Measurements from ENCODE around the gene PRKAG2. TPM values are rescaled to one million over a fixed set of nuclear protein-coding genes. Genes with fewer than 3 reads are reported as not detected.

Gene PRKAG2
- total RNA-seq, 2 donors from 2014 or later, result 41.3 to 51.8 TPM

DNA sequence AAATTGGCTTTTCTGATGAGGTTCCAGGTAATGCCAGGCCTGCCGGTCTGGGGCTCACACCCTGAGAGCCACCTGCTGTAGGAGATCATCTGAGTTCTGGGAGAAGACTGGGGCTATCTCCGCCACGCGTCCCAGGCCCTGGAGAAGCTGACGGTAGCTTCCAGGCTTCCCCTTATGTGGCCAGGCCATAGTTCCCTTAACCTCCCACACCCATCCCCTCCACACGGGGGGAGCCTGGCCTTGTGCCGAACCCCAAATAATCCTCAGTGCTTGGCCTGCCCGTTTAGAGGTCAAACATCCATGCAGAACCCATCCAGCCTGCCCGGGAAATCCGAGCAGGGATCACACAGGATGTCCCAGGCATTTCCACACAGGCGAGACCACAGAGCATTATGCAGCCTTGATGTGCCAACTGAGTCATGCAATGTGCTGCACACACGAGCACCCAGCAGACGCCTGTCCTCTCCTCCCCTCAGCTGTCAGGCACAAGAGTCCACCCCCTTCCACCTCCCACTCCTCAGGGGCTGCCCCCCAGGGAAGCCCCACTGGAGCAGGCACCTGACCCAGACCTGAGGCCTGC lies 176.2 kb downstream of the PRKAG2 start:
- H3K4me3 Mint-ChIP-seq, result no peak overlapping the region
- H3K27me3 Mint-ChIP-seq, result no peaks in the 10 kb centered on the region
- no peaks in the 10 kb centered on the region for H3K9me3 ChIP-seq (ENCODE audit: control insufficient read depth, low read length, poor library complexity, severe bottlenecking)
- peak overlapping the region; percentile 6 for H3K27ac Mint-ChIP-seq
- peaks cover 20% of the 10 kb centered on the region for H3K4me1 Mint-ChIP-seq
- ATAC-seq, result no peak
- H3K36me3 Mint-ChIP-seq (ENCODE audit: low read depth), result peaks cover 3% of the 10 kb centered on the region
- no peak for DNase-seq

DNA sequence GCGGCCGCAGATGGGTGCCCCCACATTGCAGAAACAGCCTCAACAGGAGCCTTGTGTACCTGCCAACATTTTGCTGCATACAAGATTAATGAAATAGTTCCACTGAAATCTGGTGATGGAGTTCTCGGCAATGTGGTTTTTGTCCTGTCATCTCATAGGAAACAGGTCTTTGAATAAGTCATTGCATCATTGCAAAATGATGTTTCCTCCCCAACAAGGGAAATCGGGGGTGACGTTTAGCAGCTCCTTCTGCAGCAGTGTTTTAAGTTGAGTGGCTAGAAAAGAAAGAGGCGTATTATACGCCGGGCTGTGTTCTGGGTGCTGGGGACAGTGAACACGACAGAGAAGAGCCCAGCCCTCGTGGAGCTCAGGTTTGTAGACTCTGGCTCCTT lies 177.0 kb downstream of the PRKAG2 start:
- H3K4me1 Mint-ChIP-seq, result peaks cover 21% of the 10 kb centered on the region
- no peak overlapping the region for H3K4me3 Mint-ChIP-seq
- no peak for ATAC-seq
- no peaks in the 10 kb centered on the region for H3K27me3 Mint-ChIP-seq
- no peaks in the 10 kb centered on the region for H3K9me3 ChIP-seq (ENCODE audit: control insufficient read depth, low read length, poor library complexity, severe bottlenecking)
- DNase-seq, result no peak
- H3K36me3 Mint-ChIP-seq (ENCODE audit: low read depth), result peaks cover 3% of the 10 kb centered on the region
- peak overlapping the region; percentile 90 for H3K27ac Mint-ChIP-seq

DNA sequence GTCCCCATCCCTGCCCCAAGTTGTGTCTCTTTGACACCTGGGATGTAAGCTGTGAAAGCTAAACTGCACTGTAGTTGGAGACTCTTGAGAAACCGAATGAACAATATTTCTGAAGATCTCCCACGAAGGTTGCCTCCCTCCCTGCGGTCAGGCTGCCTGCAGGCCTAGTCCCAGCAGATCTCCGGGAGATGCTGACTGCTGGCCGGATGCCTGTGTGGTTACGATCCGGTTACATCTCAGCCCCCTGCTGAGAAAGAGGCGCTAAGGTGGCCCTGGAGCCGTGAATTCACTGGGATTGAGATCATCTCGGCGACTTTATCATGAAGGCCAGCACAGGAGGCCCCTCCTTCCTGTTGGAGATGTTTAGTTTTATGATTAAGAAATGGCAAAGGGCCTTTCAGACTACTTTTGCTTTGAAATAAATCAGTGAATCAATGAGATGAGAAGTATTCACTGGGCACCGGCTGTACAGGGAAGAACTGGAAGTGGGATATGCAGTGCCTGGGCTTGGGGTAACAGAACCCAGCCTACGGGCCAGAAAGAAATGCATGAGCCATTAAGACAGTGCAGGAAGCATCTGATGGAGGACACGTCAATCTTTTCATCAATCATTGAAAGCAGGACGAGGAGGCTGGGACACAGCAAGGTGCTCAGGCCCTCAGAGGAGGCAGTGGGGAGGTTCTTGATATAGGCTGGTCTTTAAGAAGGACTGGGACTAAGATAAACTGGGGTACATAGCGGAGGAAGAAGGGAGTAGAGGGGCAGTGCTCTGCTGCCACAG lies 177.6 kb downstream of the PRKAG2 start:
- DNase-seq (no peak), ATAC-seq (no peak)
- Mint-ChIP-seq H3K4me1 (peaks cover 21% of the 10 kb centered on the region), H3K27me3 (no peaks in the 10 kb centered on the region), H3K36me3 (ENCODE audit: low read depth) (peaks cover 3% of the 10 kb centered on the region), H3K4me3 (no peak overlapping the region), H3K27ac (peak overlapping the region; percentile 90)
- no peaks in the 10 kb centered on the region for H3K9me3 ChIP-seq (ENCODE audit: control insufficient read depth, low read length, poor library complexity, severe bottlenecking)

DNA sequence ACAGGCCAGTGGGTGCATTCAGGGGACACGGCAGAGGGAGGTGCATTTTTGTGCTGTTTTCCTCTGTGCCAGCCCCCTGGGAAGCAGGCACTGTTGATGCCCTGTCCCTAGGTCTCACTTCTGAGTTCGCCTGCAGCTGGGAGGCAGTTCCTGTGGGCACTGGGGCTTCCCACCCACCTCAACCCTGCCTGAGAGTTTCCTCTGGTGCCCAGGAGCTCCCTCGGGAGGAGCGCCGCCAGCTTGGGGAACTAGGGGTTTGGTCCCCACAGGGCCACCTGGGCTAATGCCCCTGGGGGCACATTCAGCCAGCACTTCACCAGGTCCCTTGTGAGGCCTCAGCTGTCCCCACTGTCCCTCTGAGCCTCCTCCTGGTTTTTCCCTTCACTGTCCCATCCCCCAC lies 179.0 kb downstream of the PRKAG2 start:
- Mint-ChIP-seq H3K27me3 (no peaks in the 10 kb centered on the region), H3K36me3 (ENCODE audit: low read depth) (peaks cover 3% of the 10 kb centered on the region), H3K4me1 (peaks cover 23% of the 10 kb centered on the region), H3K4me3 (no peak overlapping the region), H3K27ac (no peak overlapping the region)
- H3K9me3 ChIP-seq (ENCODE audit: control insufficient read depth, low read length, poor library complexity, severe bottlenecking), result no peaks in the 10 kb centered on the region
- ATAC-seq (no peak), DNase-seq (no peak)

DNA sequence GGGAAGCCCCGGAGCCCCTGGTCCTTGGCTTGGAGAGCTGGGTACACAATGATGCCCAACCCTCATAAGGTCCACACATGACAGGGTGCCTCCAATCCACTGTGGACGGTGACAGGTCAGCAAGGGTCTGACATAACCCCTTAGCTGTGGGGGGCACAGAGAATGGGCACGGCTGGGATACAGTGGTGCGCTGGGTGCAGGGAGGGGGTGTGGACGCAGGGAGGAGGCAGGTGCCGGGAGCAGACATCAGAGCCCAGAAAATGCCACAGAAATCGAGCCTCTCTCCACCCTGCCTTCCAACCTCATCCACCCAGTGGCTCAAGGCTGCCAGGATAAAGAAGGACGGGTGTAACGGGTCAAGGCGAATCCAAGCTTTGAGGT lies 179.4 kb downstream of the PRKAG2 start:
- H3K4me1 Mint-ChIP-seq, result peaks cover 23% of the 10 kb centered on the region
- no peaks in the 10 kb centered on the region for H3K9me3 ChIP-seq (ENCODE audit: control insufficient read depth, low read length, poor library complexity, severe bottlenecking)
- no peak overlapping the region for H3K4me3 Mint-ChIP-seq
- no peak for ATAC-seq
- no peak for DNase-seq
- no peaks in the 10 kb centered on the region for H3K27me3 Mint-ChIP-seq
- H3K27ac Mint-ChIP-seq, result no peak overlapping the region
- peaks cover 3% of the 10 kb centered on the region for H3K36me3 Mint-ChIP-seq (ENCODE audit: low read depth)

DNA sequence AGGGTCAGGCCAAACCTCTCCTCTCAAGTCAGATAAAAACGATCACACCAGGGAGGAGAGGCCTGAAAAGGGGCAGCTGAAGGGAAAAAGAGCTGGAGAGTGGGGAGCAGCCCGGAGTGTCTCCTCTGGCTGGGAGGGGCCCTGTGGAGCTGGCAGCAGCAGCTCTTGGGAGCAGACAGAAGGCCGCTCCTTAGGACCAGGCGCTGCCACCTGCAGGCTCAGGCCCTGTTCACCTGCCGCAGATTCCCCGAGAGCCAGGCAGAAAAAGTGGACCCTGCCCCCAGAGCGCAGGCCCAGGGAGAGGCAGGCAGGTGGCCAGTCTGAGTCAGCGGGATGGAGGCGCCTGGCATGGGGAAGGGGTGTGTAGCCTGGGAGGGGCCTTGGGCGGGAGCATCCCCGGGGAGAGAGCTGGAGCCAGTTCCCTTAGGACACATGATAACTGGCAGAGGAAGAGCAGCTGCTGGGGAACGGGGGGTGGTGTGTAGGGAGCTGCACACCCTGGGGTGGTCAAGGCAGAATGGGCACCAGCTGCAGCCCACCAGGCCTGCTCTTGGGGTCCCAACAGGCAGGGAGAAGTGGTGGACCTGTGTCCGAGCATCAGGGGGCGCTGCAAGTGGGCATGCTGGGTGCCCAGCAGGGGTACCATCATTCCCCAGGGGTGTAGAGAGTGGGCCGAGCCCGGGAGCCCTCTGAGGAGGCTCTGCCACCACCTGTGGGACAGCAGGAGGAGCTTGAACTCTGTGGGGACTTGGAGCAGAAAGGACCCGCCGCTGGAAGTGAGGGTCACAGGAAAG lies 180.0 kb downstream of the PRKAG2 start:
- peaks cover 3% of the 10 kb centered on the region for H3K36me3 Mint-ChIP-seq (ENCODE audit: low read depth)
- no peaks in the 10 kb centered on the region for H3K27me3 Mint-ChIP-seq
- DNase-seq (no peak), ATAC-seq (no peak)
- no peak overlapping the region for H3K4me3 Mint-ChIP-seq
- peaks cover 23% of the 10 kb centered on the region for H3K4me1 Mint-ChIP-seq
- H3K9me3 ChIP-seq (ENCODE audit: control insufficient read depth, low read length, poor library complexity, severe bottlenecking), result no peaks in the 10 kb centered on the region
- no peak overlapping the region for H3K27ac Mint-ChIP-seq

DNA sequence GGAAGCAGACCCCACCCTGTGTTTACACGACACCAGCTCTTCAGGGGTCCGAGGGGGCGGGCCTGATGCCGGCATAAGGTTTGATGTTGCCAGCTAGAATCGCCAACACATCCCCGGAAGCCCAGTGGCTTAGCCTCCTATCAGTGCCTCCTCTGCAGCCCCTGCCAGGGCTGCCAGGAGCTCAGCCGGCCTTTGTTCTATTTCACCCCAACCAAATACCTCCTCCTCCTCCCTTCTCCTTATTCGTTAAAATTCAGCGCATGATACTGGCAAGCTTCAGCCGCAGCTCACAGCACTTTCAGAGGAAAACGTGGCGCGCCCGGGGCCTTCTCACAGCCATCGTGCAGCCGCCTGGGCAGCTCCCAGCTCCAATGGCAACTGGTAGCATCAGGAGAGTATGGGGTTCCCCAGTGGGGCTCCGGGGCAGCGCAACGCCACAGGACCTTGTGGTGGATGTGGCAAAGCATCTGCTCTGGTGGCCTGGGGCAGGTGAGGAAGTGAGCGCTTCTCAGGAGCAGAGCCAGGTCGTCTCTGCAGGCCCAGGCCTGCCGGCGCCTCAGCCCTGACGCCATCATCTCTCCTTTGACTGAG lies 180.9 kb downstream of the PRKAG2 start:
- DNase-seq (no peak), ATAC-seq (no peak)
- H3K36me3 Mint-ChIP-seq (ENCODE audit: low read depth), result peaks cover 3% of the 10 kb centered on the region
- H3K9me3 ChIP-seq (ENCODE audit: control insufficient read depth, low read length, poor library complexity, severe bottlenecking), result no peaks in the 10 kb centered on the region
- no peaks in the 10 kb centered on the region for H3K27me3 Mint-ChIP-seq
- no peak overlapping the region for H3K4me3 Mint-ChIP-seq
- no peak overlapping the region for H3K27ac Mint-ChIP-seq
- H3K4me1 Mint-ChIP-seq, result peaks cover 22% of the 10 kb centered on the region

DNA sequence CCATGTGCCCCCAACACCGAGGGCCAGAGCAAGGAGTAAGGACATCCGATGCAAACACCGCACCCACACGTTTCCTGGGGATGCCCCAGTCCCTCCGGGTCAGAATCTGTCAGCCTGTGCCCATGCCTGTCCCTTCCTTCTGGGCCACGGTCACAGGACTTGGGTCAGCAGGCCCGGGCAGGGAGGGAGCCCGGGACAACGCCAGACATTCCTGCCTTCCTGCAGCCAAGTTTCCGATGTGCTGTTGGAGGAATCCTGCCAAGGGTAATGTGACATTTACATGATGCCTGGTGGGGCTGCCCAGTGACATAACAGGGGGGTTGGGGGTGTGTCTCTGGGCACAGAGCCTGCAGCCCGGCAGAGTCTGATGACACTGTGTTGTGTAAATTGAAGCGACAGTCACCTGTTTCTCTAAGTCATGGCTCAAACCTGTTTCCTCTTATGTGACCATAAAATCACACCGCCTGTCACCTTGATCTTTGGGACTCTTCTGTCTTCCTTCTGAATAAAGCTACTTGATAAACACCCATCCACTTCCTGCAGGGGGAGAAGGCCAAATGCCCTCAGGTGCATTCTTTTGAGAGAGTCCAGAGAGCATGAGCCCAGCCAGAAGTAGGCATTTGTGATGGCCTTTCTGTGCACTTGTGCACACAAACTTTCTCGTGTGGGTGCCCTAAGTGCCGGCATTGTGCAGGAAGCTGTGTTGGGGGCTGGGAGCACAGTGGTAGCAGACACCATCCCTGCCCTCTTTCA lies 181.9 kb downstream of the PRKAG2 start:
- H3K36me3 Mint-ChIP-seq (ENCODE audit: low read depth), result peaks cover 3% of the 10 kb centered on the region
- peaks cover 21% of the 10 kb centered on the region for H3K4me1 Mint-ChIP-seq
- DNase-seq (no peak), ATAC-seq (no peak)
- H3K9me3 ChIP-seq (ENCODE audit: control insufficient read depth, low read length, poor library complexity, severe bottlenecking), result no peaks in the 10 kb centered on the region
- no peaks in the 10 kb centered on the region for H3K27me3 Mint-ChIP-seq
- no peak overlapping the region for H3K27ac Mint-ChIP-seq
- H3K4me3 Mint-ChIP-seq, result no peak overlapping the region

DNA sequence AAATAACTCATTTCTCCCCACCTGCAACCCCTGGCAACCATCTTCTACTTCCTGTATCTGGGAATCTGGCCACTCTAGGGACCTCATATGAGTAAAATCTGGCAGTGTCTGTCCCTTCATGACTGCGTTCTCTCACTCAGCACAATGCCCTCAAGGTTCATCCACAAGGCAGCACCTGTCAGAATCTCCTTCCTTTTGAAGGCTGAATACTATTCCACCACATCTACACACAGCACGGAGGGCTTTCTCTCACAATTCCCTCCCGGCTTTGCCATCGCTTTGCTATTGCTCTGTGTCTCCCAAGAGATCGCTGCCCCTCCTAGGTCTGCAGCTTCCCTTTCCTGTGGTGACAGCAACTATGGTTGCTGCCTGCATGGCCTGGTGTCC lies 182.5 kb downstream of the PRKAG2 start:
- H3K36me3 Mint-ChIP-seq (ENCODE audit: low read depth), result no peaks in the 10 kb centered on the region
- DNase-seq, result no peak
- H3K4me1 Mint-ChIP-seq, result peaks cover 16% of the 10 kb centered on the region
- ATAC-seq, result no peak
- H3K9me3 ChIP-seq (ENCODE audit: control insufficient read depth, low read length, poor library complexity, severe bottlenecking), result no peaks in the 10 kb centered on the region
- H3K4me3 Mint-ChIP-seq, result no peak overlapping the region
- no peak overlapping the region for H3K27ac Mint-ChIP-seq
- no peaks in the 10 kb centered on the region for H3K27me3 Mint-ChIP-seq

DNA sequence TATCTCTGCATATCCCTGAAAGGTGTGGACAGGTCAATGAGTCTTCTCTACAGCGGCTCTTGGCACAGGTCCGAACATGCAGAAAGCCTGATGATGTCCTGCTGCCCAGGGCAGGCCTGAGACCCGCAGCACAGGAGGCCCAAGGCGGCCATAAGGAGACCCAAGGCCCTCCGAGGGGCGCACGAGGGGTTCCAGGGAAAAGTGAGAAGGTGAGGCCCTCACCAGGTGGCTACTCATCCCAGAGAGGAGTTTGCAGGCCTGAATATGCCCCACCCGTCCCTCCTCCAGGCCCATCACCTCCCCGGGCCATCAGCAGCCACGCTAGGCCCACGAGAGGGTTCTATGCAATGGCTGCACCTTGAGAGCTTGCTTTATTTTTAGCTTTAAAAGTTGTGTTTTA lies 183.8 kb downstream of the PRKAG2 start:
- H3K4me1 Mint-ChIP-seq, result peaks cover 11% of the 10 kb centered on the region
- H3K36me3 Mint-ChIP-seq (ENCODE audit: low read depth), result no peaks in the 10 kb centered on the region
- ATAC-seq, result no peak
- H3K27ac Mint-ChIP-seq, result no peak overlapping the region
- H3K9me3 ChIP-seq (ENCODE audit: control insufficient read depth, low read length, poor library complexity, severe bottlenecking), result no peaks in the 10 kb centered on the region
- DNase-seq, result no peak
- H3K4me3 Mint-ChIP-seq, result no peak overlapping the region
- no peaks in the 10 kb centered on the region for H3K27me3 Mint-ChIP-seq

DNA sequence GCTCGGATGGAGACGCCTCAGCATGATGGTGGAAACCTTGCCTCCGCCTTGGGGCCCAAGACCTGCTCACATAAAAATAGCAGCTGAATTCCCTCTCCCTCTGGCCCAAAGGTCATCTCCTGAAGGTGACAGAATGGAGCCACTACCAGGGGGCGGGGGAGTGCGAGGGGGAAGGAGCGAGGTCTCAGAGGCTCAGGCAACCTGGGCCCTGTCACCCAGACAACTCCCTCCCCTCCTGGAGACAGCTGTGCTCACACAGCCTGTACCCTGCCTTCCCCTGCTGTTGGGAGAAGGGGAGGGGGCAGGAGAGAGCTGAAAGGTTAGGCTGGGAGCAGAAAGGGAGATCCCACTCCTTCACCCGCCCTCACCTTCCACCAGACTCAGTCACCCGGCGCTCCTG lies 184.2 kb downstream of the PRKAG2 start:
- Mint-ChIP-seq H3K36me3 (ENCODE audit: low read depth) (no peaks in the 10 kb centered on the region), H3K27me3 (no peaks in the 10 kb centered on the region), H3K27ac (no peak overlapping the region), H3K4me3 (no peak overlapping the region), H3K4me1 (peaks cover 11% of the 10 kb centered on the region)
- no peak for ATAC-seq
- DNase-seq, result no peak
- H3K9me3 ChIP-seq (ENCODE audit: control insufficient read depth, low read length, poor library complexity, severe bottlenecking), result no peaks in the 10 kb centered on the region

DNA sequence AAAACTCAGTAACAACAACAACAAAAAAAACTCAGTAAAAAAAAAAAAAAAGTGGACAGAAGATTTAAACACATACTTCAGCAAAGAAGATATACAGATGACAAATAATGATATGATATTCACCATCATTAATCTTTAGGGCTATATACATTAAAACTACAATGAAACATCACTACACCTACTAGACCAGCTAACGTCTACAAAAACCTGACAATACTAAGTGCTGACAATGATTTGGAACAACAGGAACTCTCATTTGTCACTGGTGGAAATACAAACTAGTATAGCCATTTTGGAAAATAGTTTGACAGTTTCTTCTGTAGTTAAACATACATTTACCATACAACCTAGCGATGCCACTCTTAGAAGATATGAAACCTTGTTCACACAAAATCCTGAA lies 185.5 kb downstream of the PRKAG2 start:
- H3K4me1 Mint-ChIP-seq, result peaks cover 11% of the 10 kb centered on the region
- H3K9me3 ChIP-seq (ENCODE audit: control insufficient read depth, low read length, poor library complexity, severe bottlenecking), result no peaks in the 10 kb centered on the region
- no peaks in the 10 kb centered on the region for H3K36me3 Mint-ChIP-seq (ENCODE audit: low read depth)
- no peaks in the 10 kb centered on the region for H3K27me3 Mint-ChIP-seq
- no peak overlapping the region for H3K27ac Mint-ChIP-seq
- DNase-seq (no peak), ATAC-seq (no peak)
- H3K4me3 Mint-ChIP-seq, result no peak overlapping the region

DNA sequence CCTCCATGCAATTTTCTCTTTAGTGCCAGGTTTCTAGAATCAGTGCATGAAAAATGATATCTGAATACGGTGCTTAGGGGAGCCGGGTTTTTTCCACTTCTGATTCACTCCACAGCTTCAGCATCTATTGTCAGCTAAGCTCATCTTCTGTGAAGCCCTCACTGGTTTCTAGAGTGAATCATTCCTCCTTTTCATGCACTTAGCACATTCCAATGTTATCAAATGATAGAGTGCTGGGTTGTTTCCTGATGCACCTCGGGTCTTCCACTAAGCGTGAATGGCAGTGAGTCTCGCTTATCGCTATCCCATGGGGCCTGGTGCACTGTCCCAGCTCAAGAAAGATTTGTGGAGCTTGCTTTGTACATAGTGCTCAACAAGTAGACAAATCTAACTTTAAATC lies 186.3 kb downstream of the PRKAG2 start:
- Mint-ChIP-seq H3K27me3 (no peaks in the 10 kb centered on the region), H3K4me3 (no peak overlapping the region), H3K27ac (no peak overlapping the region), H3K4me1 (peaks cover 7% of the 10 kb centered on the region), H3K36me3 (ENCODE audit: low read depth) (no peaks in the 10 kb centered on the region)
- no peaks in the 10 kb centered on the region for H3K9me3 ChIP-seq (ENCODE audit: control insufficient read depth, low read length, poor library complexity, severe bottlenecking)
- ATAC-seq, result no peak
- no peak for DNase-seq

Measured in T-helper 17 cell (primary cell).